HepG2 (cell line): ENCODE data around the gene UNC119B. TPM values are rescaled to one million over a fixed set of nuclear protein-coding genes. Genes with fewer than 3 reads are reported as not detected.

ENCODE experiments used
- ATAC-seq: fragments of 200-7000 bp; cut with Tn5 transposase; 3 replicates; pipeline ENCODE4 v1.9.1; 2020; ENCODE audit warnings: mild to moderate bottlenecking, moderate library complexity
- BruUV-seq: library from RNA; stranded (reverse); fragments of 400-500 nt; replicated peaks from 2 replicates; lab custom pipeline; 2021; lab: Mats Ljungman, UMichigan
- CTCF ChIA-PET: fragments of 300-600 bp; formaldehyde crosslinking; extraction: SDS; loops from one replicate; lab custom pipeline; 2021; ENCODE audit warnings: low total read pairs, inconsistent platforms, low intra/inter-chr PET ratio; lab: Yijun Ruan, JAX
- POLR2A ChIA-PET: fragments of 350-600 bp; sonication (Branson Sonifier 250); formaldehyde crosslinking; loops from one replicate; lab custom pipeline; 2020; ENCODE audit warnings: antibody characterized with exemption, inconsistent platforms; lab: Yijun Ruan, JAX
- DNase-seq: peaks from one replicate; pipeline ENCODE4 v3.0.0-alpha.2; 2015; ENCODE audit warnings: low spot score
- FAIRE-seq: peaks from 3 replicates; lab custom pipeline; 2011; peaks lifted over from hg19 to GRCh38; lab: Jason Lieb, UNC
- H2AFZ ChIP-seq: one replicate; pipeline ENCODE4 v1.6.1; 2011; ENCODE audit warnings: low read length, inconsistent platforms
- H3K27ac ChIP-seq: fragments of 300-600 bp; 3 replicates; pipeline ENCODE4 v1.8.0; 2011; ENCODE audit warnings: mixed run types, mild to moderate bottlenecking, mixed read lengths, low read length, inconsistent platforms; ENCODE audit not compliant: insufficient read depth; ENCODE audit errors: extremely low read length
- H3K27me3 ChIP-seq, 2 experiments: fragments of 200-600 bp in 1 of 2; 2 replicates in 1 of 2; 3 replicates in 1 of 2; pipeline versions ENCODE4 v1.6.0 to v1.8.0; 2011; ENCODE audit warnings: low read length in 2 of 2, mild to moderate bottlenecking in 2 of 2, moderate library complexity in 2 of 2, inconsistent platforms in 1 of 2; ENCODE audit not compliant: insufficient read depth in 2 of 2, control insufficient read depth in 1 of 2
- H3K36me3 ChIP-seq, 2 experiments: fragments of 200-600 bp in 1 of 2; replicated peaks in 1 of 2; 2 replicates in 1 of 2; 3 replicates in 1 of 2; pipeline versions ENCODE4 v1.5.1 to v1.8.0; 2011; ENCODE audit warnings: low read length in 2 of 2, inconsistent platforms in 1 of 2; ENCODE audit not compliant: insufficient read depth in 2 of 2, control insufficient read depth in 1 of 2
- H3K4me1 ChIP-seq: 2 replicates; pipeline ENCODE4 v1.5.1; 2012; ENCODE audit warnings: low read length, inconsistent platforms; ENCODE audit not compliant: insufficient read depth
- H3K4me2 ChIP-seq: 2 replicates; pipeline ENCODE4 v1.6.0; 2011; ENCODE audit warnings: low read depth, low read length, inconsistent platforms
- H3K4me3 ChIP-seq, 3 experiments: fragments of 200-600 bp in 1 of 3; sonication (generic), shearing (Covaris generic) in 1 of 3; replicated peaks in 1 of 3; 2 replicates each; pipeline ENCODE4 v1.5.1; 2011 to 2016; ENCODE audit warnings: low read length in 3 of 3, inconsistent platforms in 2 of 3, low read depth in 2 of 3, mild to moderate bottlenecking in 2 of 3, control low read depth in 1 of 3, mixed read lengths in 1 of 3; ENCODE audit not compliant: insufficient read depth in 1 of 3
- H3K79me2 ChIP-seq: one replicate; pipeline ENCODE4 v1.6.1; 2011; ENCODE audit warnings: low read length, inconsistent platforms; ENCODE audit not compliant: insufficient read depth
- H3K9ac ChIP-seq: 2 replicates; pipeline ENCODE4 v1.6.0; 2011; ENCODE audit warnings: mild to moderate bottlenecking, low read depth, low read length, inconsistent platforms; ENCODE audit not compliant: insufficient read depth
- H3K9me3 ChIP-seq: 2 replicates; pipeline ENCODE4 v1.5.1; 2012; ENCODE audit warnings: mild to moderate bottlenecking, low read length
- H4K20me1 ChIP-seq: 2 replicates; pipeline ENCODE4 v1.6.0; 2011; ENCODE audit warnings: inconsistent platforms, mild to moderate bottlenecking, low read length, moderate library complexity; ENCODE audit not compliant: insufficient read depth
- KLF12 ChIP-seq: sonication (generic); formaldehyde crosslinking; IDR thresholded peaks from 2 replicates; pipeline ENCODE4 v1.4.0; 2020; ENCODE audit warnings: missing genetic modification reagents, borderline replicate concordance
- MED13 ChIP-seq: sonication (generic); formaldehyde crosslinking; IDR thresholded peaks from 2 replicates; pipeline ENCODE4 v1.5.0; 2020; ENCODE audit warnings: missing genetic modification reagents
- NR2F1 ChIP-seq, 2 experiments: fragments of 450-650 bp in 1 of 2; formaldehyde crosslinking in 1 of 2; IDR thresholded peaks; 2 replicates each; pipeline versions ENCODE4 v1.5.0 to v1.6.1; 2016 to 2020; ENCODE audit warnings: mild to moderate bottlenecking in 1 of 2, missing compliant biosample characterization in 1 of 2, missing genetic modification reagents in 1 of 2, moderate library complexity in 1 of 2
- PRMT3 ChIP-seq: sonication (generic); formaldehyde crosslinking; IDR thresholded peaks from 2 replicates; pipeline ENCODE4 v1.8.1; 2022; ENCODE audit warnings: low read depth, mild to moderate bottlenecking, moderate library complexity, missing genetic modification reagents, borderline replicate concordance
- PRPF4 ChIP-seq: fragments of 200-400 bp; formaldehyde crosslinking; IDR thresholded peaks from 2 replicates; pipeline ENCODE4 v1.6.1; 2016; ENCODE audit warnings: low read length, low read depth; ENCODE audit not compliant: poor library complexity, severe bottlenecking
- PTBP1 ChIP-seq: fragments of 200-400 bp; formaldehyde crosslinking; IDR thresholded peaks from 2 replicates; pipeline ENCODE4 v1.6.1; 2018; ENCODE audit warnings: low read length, low read depth; ENCODE audit not compliant: poor library complexity, severe bottlenecking
- RFXAP ChIP-seq: sonication (generic); formaldehyde crosslinking; IDR thresholded peaks from 2 replicates; pipeline ENCODE4 v1.4.0; 2020; ENCODE audit warnings: missing genetic modification reagents, borderline replicate concordance
- ZBTB2 ChIP-seq: sonication (generic); formaldehyde crosslinking; IDR thresholded peaks from 2 replicates; pipeline ENCODE4 v1.8.0; 2022; ENCODE audit warnings: low read depth, missing genetic modification reagents
- ZBTB43 ChIP-seq: sonication (generic); formaldehyde crosslinking; conservative IDR thresholded peaks from 2 replicates; pipeline ENCODE4 v1.4.0; 2020; ENCODE audit warnings: missing genetic modification reagents
- ZNF12 ChIP-seq: sonication (generic); formaldehyde crosslinking; IDR thresholded peaks from 2 replicates; pipeline ENCODE4 v1.5.0; 2020; ENCODE audit warnings: missing genetic modification reagents
- ZNF512B ChIP-seq: sonication (generic); formaldehyde crosslinking; IDR thresholded peaks from 2 replicates; pipeline ENCODE4 v1.5.1; 2020; ENCODE audit warnings: missing genetic modification reagents, mild to moderate bottlenecking, borderline replicate concordance
- ZNF615 ChIP-seq: sonication (generic); formaldehyde crosslinking; IDR thresholded peaks from 2 replicates; pipeline ENCODE4 v1.5.0; 2020; ENCODE audit warnings: mild to moderate bottlenecking, missing genetic modification reagents, borderline replicate concordance
- ZNF850 ChIP-seq: sonication (generic); formaldehyde crosslinking; conservative IDR thresholded peaks from 2 replicates; pipeline ENCODE4 v1.9.0; 2021; ENCODE audit warnings: mild to moderate bottlenecking, missing genetic modification reagents
- WGBS: methylation state at CpG from one replicate; pipeline ENCODE4 v1.1.6; 2017; ENCODE audit warnings: low lambda C conversion rate; 5-methylcytosine and 5-hydroxymethylcytosine counted together
- in situ Hi-C: cut with HindIII; loops from 2 replicates; pipeline ENCODE4 v1.10.0; 2017; ENCODE audit warnings: low pct_unique_long_range_greater_than_20kb; ENCODE audit not compliant: extremely low pct_ligation_motif_present
- intact Hi-C: fragments of 100-400 bp; cut with micrococcal nuclease; formaldehyde crosslinking; loops from one replicate; pipeline ENCODE4 v1.10.0; 2022; ENCODE audit not compliant: unreplicated experiment
- polyA plus RNA-seq, 8 experiments: library from polyadenylated mRNA; depleted of rRNA in 3 of 8; stranded (reverse) in 7 of 8; unstranded in 1 of 8; fragments of >200 nt; fragmentation: Illumina TruSeq in 4 of 8; extraction: Trizol in 4 of 8; gene quantifications; 2 replicates each; pipeline versions ENCODE4 v1.2.1 to v1.2.3, GENCODE V29; 2011 to 2016; ENCODE audit warnings: low read depth in 4 of 8, missing spikeins in 1 of 8, mixed read lengths in 1 of 8; ENCODE audit not compliant: insufficient read depth in 1 of 8
- total RNA-seq, 5 experiments: library from RNA; depleted of rRNA; stranded (reverse); fragments of >200 nt; fragmentation: Illumina TruSeq; extraction: Trizol; gene quantifications; 2 replicates each; pipeline ENCODE4 v1.2.3, GENCODE V29; 2016; ENCODE audit warnings: low read depth in 1 of 5

UNC119B gene
- total and polyA plus RNA-seq, 2 of the 13 experiments (the other 11 are each of a cell fraction or from before 2014, with no cell fraction given): 19.6 to 19.7 TPM

- TF ChIP-seq PTBP1: no peak
- TF ChIP-seq ZNF850: no peak
- TF ChIP-seq PRMT3: no peak
- TF ChIP-seq NR2F1 (CRISPR knock-in tag; IDR thresholded peaks at IDR 0.05): no peak
- no peak for TF ChIP-seq PRPF4
- no peak for TF ChIP-seq ZBTB2
- TF ChIP-seq RFXAP (CRISPR knock-in tag): no peak
- TF ChIP-seq ZBTB43 (CRISPR knock-in tag): no peak
- no peak for TF ChIP-seq ZNF512B
- TF ChIP-seq KLF12 (CRISPR knock-in tag): no peak
- no peak for TF ChIP-seq ZNF615 (CRISPR knock-in tag)
- no peak for TF ChIP-seq ZNF12 (CRISPR knock-in tag)
- no peak for TF ChIP-seq MED13 (CRISPR knock-in tag)
- no peaks in the 10 kb centered on the region for H3K4me1 ChIP-seq
- no peak overlapping the region for H2AFZ ChIP-seq
- H3K79me2 ChIP-seq: no peaks in the 10 kb centered on the region
- in situ Hi-C loops: no loop called here
- H3K4me2 ChIP-seq: no peak overlapping the region
- H3K36me3 ChIP-seq: peaks cover 10 to 46% of the 10 kb centered on the region in 2 experiments
- H3K9me3 ChIP-seq: no peaks in the 10 kb centered on the region
- DNase-seq (no peak), FAIRE-seq (no peak), ATAC-seq (no peak)
- H3K4me3 ChIP-seq: no peak overlapping the region
- no peaks in the 10 kb centered on the region for H4K20me1 ChIP-seq
- ChIA-PET POLR2A (no interaction called here), CTCF (no interaction called here)
- H3K9ac ChIP-seq: no peak overlapping the region
- intact Hi-C loops: no loop called here
- no peak overlapping the region for H3K27ac ChIP-seq
- WGBS: 87% methylated on average over 9 of the region's 9 CpGs
- H3K27me3 ChIP-seq: no peaks in the 10 kb centered on the region
- BruUV-seq: no TSS peak
Observed at GRCh38 chr12:120761519-120761934, 51.3 kb downstream of the UNC119B start.
